Coronary artery (tissue), 2 donors: ENCODE measurements around the gene TLR4.
A peak's percentile ranks its signal among the peaks of the same experiment; 100 is the strongest.

ENCODE experiments used
- DNase-seq: peaks from one replicate; pipeline ENCODE4 v3.0.0-alpha.2; 2017; ENCODE audit warnings: low spot score
- H3K27ac ChIP-seq, 2 donors: fragments of 200-600 bp; sonication (generic); one replicate each; pipeline ENCODE4 v1.5.1; 2016 to 2019
- H3K4me3 ChIP-seq: fragments of 200-600 bp; sonication (generic); 2 replicates; pipeline ENCODE4 v1.5.1; 2016; ENCODE audit warnings: mild to moderate bottlenecking, moderate library complexity
- CTCF ChIP-seq: fragments of 200-600 bp; sonication (generic); IDR thresholded peaks from one replicate; pipeline ENCODE4 v1.5.1; 2019; ENCODE audit warnings: antibody characterized with exemption

Gene TLR4

GRCh38 chr9:117709936-117710335 is 5.7 kb downstream of the TLR4 start:
- TF ChIP-seq CTCF: no peak
- no peak for DNase-seq
- Histone ChIP-seq H3K4me3 (no peak overlapping the region), H3K27ac (no peak overlapping the region)

DNA sequence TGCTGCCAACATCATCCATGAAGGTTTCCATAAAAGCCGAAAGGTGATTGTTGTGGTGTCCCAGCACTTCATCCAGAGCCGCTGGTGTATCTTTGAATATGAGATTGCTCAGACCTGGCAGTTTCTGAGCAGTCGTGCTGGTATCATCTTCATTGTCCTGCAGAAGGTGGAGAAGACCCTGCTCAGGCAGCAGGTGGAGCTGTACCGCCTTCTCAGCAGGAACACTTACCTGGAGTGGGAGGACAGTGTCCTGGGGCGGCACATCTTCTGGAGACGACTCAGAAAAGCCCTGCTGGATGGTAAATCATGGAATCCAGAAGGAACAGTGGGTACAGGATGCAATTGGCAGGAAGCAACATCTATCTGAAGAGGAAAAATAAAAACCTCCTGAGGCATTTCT is 10.1 kb downstream of the TLR4 start:
- no peak for DNase-seq
- Histone ChIP-seq H3K4me3 (no peak overlapping the region), H3K27ac (no peak overlapping the region)
- TF ChIP-seq CTCF: no peak

DNA sequence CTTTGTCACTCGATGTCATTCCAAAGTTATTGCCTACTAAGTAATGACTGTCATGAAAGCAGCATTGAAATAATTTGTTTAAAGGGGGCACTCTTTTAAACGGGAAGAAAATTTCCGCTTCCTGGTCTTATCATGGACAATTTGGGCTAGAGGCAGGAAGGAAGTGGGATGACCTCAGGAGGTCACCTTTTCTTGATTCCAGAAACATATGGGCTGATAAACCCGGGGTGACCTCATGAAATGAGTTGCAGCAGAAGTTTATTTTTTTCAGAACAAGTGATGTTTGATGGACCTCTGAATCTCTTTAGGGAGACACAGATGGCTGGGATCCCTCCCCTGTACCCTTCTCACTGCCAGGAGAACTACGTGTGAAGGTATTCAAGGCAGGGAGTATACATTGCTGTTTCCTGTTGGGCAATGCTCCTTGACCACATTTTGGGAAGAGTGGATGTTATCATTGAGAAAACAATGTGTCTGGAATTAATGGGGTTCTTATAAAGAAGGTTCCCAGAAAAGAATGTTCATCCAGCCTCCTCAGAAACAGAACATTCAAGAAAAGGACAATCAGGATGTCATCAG is 11.3 kb downstream of the TLR4 start:
- H3K4me3 ChIP-seq: no peak overlapping the region
- TF ChIP-seq CTCF: no peak
- no peak for DNase-seq
- no peak overlapping the region for H3K27ac ChIP-seq

GRCh38 chr9:117718085-117718484 is 13.9 kb downstream of the TLR4 start:
- TF ChIP-seq CTCF: no peak
- DNase-seq: no peak
- peak overlapping the region in 1 of 2 donors; percentile 5 for H3K27ac ChIP-seq
- H3K4me3 ChIP-seq: no peak overlapping the region

DNA sequence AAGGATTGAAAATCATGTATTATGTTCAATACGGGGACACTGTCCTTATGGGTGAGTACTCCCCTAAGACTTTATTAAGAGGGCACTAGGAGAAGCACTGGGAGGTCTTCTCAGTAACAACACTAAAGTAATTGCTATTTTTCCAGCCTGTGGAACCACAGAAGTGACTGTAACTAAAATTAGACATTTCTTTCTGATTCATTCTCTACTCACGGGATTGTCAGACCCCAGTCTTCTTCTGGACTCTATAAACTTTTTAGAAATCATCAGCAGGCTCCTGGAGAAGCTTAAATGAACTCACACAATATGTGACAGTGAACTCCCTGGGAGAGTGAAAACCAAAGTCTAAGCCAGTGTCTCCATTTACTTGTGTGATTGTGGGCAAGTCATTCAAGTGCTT is 14.5 kb downstream of the TLR4 start:
- DNase-seq: no peak
- H3K27ac ChIP-seq: no peak overlapping the region
- TF ChIP-seq CTCF: no peak
- no peak overlapping the region for H3K4me3 ChIP-seq

GRCh38 chr9:117719161-117719920 is 15.1 kb downstream of the TLR4 start:
- no peak for TF ChIP-seq CTCF
- DNase-seq: no peak
- no peak overlapping the region for H3K4me3 ChIP-seq
- no peak overlapping the region for H3K27ac ChIP-seq

DNA sequence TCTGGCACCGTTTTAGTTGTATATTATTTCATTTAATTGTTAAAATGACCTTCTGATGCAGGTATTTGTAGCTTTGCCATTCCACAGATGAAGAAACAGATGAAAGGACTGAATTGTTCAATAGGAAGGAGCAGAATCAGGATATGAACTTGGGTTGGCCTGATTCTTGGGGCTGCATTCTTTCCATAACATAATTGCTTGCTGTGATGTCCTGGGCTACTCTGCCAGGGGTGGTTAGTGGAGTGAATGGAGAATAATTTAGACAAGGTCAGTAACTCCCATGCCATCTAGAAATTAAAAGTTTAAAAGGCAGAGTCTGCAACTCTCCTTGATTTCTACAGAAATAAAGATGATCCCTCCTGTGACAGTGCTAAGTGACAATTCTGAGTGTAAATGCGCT is 15.9 kb downstream of the TLR4 start:
- Histone ChIP-seq H3K27ac (peak overlapping the region in 1 of 2 donors; percentile 55), H3K4me3 (no peak overlapping the region)
- no peak for DNase-seq
- TF ChIP-seq CTCF: no peak
